Measurements from ENCODE around the gene TTLL5. TPM values are rescaled to one million over a fixed set of nuclear protein-coding genes. Genes with fewer than 3 reads are reported as not detected.

TTLL5 gene
- total and polyA plus RNA-seq, 2 of the 13 experiments (the other 11 are each of a cell fraction or from before 2014, with no cell fraction given), result 11.8 to 18.8 TPM

- TF ChIP-seq E2F1 (CRISPR knock-in tag; IDR thresholded peaks at IDR 0.05), result no peak
- TF ChIP-seq PBX3 (CRISPR knock-in tag; IDR thresholded peaks at IDR 0.05; ENCODE audit: borderline replicate concordance), result no peak
These were observed 248.6 kb downstream of the TTLL5 start (continued) for GRCh38 chr14:75909630-75910029.

DNA sequence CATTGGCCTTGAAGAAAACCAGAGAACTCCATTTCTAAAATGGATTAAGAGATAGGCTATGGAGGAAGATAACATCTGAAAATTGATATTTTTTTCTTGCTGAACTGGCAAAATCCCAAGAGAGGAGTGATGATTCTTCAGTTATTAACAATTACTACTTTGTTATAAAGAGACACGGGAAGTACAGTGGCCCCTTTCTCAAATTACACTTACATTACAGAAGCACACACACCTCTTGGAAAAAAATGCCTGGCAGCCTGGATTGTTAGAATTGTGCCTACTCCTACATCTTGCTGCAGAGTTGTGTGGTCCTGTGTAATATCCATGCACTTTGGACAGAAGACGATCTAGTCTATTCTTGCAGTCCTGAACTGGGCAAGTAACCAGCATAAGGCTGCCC, 249.0 kb downstream of the TTLL5 start:
- Histone ChIP-seq H3K36me3 (replicated peaks in 1 of 2; ENCODE audit: control insufficient read depth in 1 of 2, insufficient read depth in 2 of 2, low read length in 2 of 2) (peaks cover 0 to 1% of the 10 kb centered on the region in 2 experiments; a peak in 2 of 5 replicates), H3K9ac (ENCODE audit: insufficient read depth, low read depth, low read length) (no peak overlapping the region), H3K27me3 (ENCODE audit: control insufficient read depth in 1 of 2, insufficient read depth in 2 of 2, low read length in 2 of 2) (no peaks in the 10 kb centered on the region), H3K4me1 (ENCODE audit: insufficient read depth, low read length) (peaks cover 6% of the 10 kb centered on the region), H3K79me2 (ENCODE audit: insufficient read depth, low read length) (no peaks in the 10 kb centered on the region), H3K4me2 (ENCODE audit: low read depth, low read length) (no peak overlapping the region), H4K20me1 (ENCODE audit: insufficient read depth, low read length) (no peaks in the 10 kb centered on the region), H3K9me3 (ENCODE audit: low read length) (no peaks in the 10 kb centered on the region), H2AFZ (ENCODE audit: low read length) (no peak overlapping the region), H3K27ac (ENCODE audit: extremely low read length, insufficient read depth, low read length) (no peak overlapping the region), H3K4me3 (replicated peaks in 1 of 3; ENCODE audit: insufficient read depth in 1 of 3, low read depth in 2 of 3, low read length in 3 of 3) (no peak overlapping the region)
- POLR2A ChIA-PET, result no interaction called here
- CTCF ChIA-PET (ENCODE audit: low intra/inter-chr PET ratio, low total read pairs), result no interaction called here
- BruUV-seq (replicated peaks), result no TSS peak
- FAIRE-seq (no peak), ATAC-seq (no peak), DNase-seq (ENCODE audit: low spot score) (no peak)
- in situ Hi-C loops (cut with HindIII; ENCODE audit: extremely low pct_ligation_motif_present, low pct_unique_long_range_greater_than_20kb), result no loop called here
- intact Hi-C loops (cut with micrococcal nuclease; ENCODE audit: unreplicated experiment), result no loop called here
- 85% methylated on average over 2 of the region's 2 CpGs for WGBS (ENCODE audit: low lambda C conversion rate)
- peak in 1 of 2 experiments; percentile 58; a peak in 2 of 4 replicates for TF ChIP-seq MAFK (conservative IDR thresholded peaks at IDR 0.05 in 1 of 2, IDR thresholded peaks at IDR 0.05 in 1 of 2; ENCODE audit: low read length in 2 of 2)
- TF ChIP-seq, protein P1, sequence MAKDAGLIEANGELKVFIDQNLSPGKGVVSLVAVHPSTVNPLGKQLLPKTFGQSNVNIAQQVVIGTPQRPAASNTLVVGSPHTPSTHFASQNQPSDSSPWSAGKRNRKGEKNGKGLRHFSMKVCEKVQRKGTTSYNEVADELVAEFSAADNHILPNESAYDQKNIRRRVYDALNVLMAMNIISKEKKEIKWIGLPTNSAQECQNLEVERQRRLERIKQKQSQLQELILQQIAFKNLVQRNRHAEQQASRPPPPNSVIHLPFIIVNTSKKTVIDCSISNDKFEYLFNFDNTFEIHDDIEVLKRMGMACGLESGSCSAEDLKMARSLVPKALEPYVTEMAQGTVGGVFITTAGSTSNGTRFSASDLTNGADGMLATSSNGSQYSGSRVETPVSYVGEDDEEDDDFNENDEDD (CRISPR knock-in tag; IDR thresholded peaks at IDR 0.05; ENCODE audit: borderline replicate concordance), result no peak
